LNCaP clone FGC (cell line): ENCODE measurements around the gene TEAD3.

Source experiments
- DNase-seq: peaks from one replicate; pipeline ENCODE4 v3.0.0-alpha.2; 2011; ENCODE audit warnings: low read depth
- H3K4me3 ChIP-seq: 2 replicates; pipeline ENCODE4 v1.5.1; 2011; ENCODE audit warnings: mild to moderate bottlenecking, low read depth, low read length, control low read depth
- CTCF ChIP-seq: IDR thresholded peaks from 2 replicates; pipeline ENCODE4 v1.5.1; 2012; ENCODE audit warnings: mild to moderate bottlenecking; ENCODE audit not compliant: control insufficient read depth, insufficient read depth; ENCODE audit errors: extremely low read depth

Gene TEAD3

GRCh38 chr6:35491558-35492257 is 5.2 kb downstream of the TEAD3 start:
- H3K4me3 ChIP-seq = no peak overlapping the region
- no peak for DNase-seq
- TF ChIP-seq CTCF = no peak

- no peak for DNase-seq
- no peak for TF ChIP-seq CTCF
- H3K4me3 ChIP-seq = no peak overlapping the region
Measured at GRCh38 chr6:35490821-35491557, 5.9 kb downstream of the TEAD3 start.

GRCh38 chr6:35489995-35490791 is 6.7 kb downstream of the TEAD3 start:
- TF ChIP-seq CTCF = no peak
- DNase-seq = no peak
- H3K4me3 ChIP-seq = no peak overlapping the region

GRCh38 chr6:35489066-35489465 is 7.8 kb downstream of the TEAD3 start:
- H3K4me3 ChIP-seq = no peak overlapping the region
- no peak for DNase-seq
- no peak for TF ChIP-seq CTCF

GRCh38 chr6:35488517-35488862 is 8.4 kb downstream of the TEAD3 start:
- TF ChIP-seq CTCF = no peak

GRCh38 chr6:35487658-35488516 is 9.0 kb downstream of the TEAD3 start:
- DNase-seq = no peak
- H3K4me3 ChIP-seq = no peak overlapping the region

More at GRCh38 chr6:35488517-35488862, 8.4 kb downstream of the TEAD3 start:
- DNase-seq = no peak
- no peak overlapping the region for H3K4me3 ChIP-seq

More at GRCh38 chr6:35487658-35488516, 9.0 kb downstream of the TEAD3 start:
- no peak for TF ChIP-seq CTCF
